Limb (tissue), 2 donors: ENCODE data around the gene SDSL.

Source experiments
- DNase-seq, 2 donors: peaks; one replicate each; pipeline ENCODE4 v3.0.0-alpha.2; 2016; ENCODE audit errors: extremely low spot score in 2 of 2

SDSL gene

DNA sequence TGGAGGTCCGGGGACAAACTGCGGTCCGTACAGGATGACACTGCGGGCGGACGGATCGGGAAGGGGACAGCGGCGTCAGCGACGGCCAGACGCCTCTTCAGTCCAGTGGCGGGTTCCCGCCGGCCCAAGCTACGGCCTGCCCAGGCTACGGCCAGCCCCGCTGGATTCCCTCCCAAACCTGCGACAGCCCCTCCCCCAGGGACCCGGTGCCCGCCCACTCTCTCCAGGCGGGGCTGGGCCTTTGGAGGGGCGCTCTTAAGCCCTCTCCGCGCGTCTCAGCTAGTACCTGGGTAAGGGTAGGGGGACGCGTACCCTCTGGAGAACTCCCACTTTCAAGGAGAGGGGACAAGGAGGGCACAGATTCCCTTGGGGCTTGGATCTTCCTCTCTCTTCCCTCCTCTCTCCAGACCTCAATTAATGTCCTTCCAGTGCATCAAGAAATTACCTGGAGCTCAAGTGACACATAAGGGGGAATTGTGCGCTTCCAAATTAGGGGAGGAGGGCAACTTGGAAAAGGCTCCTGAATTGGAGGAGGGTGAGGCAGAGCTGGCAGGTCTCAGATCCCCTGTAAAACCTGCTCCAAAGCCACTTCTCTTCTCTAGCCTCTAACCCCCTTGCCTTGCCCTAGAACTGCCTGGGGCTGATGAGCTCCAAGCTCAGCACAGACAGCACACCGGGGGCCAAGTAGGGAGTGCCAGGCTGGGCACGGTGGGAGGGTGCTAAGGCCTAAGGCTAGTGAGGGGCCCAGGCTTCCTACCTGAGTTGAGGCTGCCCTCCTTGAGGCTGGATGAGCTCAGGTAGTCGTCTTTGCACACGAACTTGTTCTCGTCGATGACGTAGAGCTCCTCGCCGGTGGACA lies 46.4 kb downstream of the SDSL start:
- no peak for DNase-seq

DNA sequence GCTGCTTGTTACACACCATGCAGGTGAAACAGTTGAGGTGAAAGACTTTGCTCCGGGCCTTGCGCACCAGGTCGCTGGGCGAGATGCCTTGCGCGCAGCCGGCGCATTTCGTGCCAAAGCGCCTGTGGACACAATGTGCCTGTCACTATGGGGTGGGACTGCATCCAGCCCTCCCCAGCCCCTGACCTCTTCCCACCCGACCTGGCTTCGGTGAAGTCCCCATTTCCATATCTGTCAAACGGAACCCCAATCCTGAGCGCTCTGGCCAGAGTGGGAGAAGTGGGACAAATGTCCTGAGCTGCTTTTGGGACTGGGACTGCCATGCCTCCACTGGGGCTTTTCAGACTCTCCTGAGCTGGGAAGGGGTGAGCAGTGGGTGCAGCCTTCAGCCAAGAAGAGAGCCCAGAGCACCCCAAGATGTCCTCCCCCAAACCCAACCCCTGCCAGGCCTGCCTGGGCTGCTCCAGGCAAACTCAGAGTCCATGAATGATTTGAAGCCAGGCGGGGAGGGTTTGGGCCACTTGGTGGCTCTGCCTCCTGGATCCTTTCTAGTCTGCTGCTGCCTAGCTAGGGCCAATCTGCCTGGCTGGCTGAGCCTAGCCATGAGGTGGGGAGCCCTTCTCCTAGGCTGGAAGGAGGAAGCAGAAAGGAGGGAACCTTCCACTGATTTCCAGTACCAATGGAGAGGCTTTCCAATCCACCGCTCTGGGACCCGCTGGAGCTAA lies 47.2 kb downstream of the SDSL start:
- peak in 1 of 2 donors; percentile 31 for DNase-seq

- DNase-seq = no peak
These were observed 48.0 kb downstream of the SDSL start for GRCh38 chr12:113469949-113470743.

DNA sequence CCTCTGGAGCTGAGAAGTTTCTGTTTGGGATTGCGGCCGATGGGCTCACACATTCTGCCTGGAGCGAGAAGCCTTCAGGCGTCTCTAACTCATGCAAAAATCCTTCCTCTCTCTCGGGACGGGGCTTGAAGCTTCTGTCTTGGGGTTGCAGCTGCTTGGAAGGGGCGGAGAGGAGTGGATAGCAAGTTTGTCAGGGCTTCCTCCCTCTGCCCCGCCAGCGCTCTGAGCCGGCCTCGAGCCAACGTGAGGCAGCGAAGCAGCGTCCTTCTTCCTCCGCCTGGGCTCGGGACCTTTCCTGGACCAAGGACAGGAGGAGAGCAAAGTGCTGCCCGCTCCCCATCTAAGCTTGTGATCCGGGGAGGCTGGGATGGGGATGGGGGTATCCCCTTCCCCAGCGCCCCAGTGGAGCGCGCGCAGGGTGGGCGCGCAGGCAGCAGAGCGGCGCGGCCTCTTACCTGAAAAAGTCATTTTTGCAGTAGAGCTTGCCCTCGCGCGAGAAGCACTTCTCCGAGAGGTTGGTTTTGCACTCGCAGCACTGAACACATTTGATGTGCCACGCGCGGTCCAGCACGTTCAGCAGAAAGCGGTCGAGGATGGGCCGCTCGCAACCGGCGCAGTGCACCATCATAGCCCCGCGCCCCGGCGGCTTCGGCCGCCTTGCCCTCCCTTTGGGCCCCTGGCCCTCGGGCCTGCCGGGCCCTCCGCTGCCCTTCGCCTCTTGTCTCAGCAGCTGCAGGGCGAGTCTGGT lies 48.9 kb downstream of the SDSL start:
- no peak for DNase-seq

DNA sequence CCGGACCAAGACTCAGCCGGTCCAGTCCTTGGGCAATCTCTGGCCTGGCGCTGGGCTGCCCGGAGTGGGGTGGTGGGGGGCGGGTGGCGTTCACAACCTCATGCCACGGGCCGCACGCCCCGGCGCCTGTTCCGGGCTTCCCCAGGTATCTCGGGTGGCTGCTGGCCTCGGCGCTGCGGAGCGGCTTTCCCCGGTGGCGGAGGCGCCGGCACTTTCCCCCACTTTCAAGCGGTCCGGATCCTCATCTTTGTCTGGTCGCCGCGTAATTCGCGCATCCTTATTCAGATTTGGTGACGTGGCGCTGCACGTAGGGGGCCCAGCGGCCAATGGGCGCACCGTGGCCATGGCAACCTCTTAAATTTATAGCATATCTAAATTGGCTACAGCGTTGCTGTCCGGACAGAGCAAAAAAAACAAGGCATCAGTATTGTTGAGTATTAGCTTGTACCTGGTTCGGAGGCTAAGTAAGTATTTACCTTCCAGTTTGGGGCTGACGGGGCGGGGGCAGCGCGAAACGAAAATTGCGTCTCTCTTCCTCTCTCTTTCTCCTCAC lies 49.5 kb downstream of the SDSL start, which contains the start of gene LHX5:
Gene LHX5 (minus strand): TSS at position 253 of the 553 bp plus-strand sequence. CDS start 373 bp downstream, outside the sequence.
- DNase-seq = peak in 1 of 2 donors; percentile 58

GRCh38 chr12:113472191-113473121 lies 50.3 kb downstream of the SDSL start:
- no peak for DNase-seq

DNA sequence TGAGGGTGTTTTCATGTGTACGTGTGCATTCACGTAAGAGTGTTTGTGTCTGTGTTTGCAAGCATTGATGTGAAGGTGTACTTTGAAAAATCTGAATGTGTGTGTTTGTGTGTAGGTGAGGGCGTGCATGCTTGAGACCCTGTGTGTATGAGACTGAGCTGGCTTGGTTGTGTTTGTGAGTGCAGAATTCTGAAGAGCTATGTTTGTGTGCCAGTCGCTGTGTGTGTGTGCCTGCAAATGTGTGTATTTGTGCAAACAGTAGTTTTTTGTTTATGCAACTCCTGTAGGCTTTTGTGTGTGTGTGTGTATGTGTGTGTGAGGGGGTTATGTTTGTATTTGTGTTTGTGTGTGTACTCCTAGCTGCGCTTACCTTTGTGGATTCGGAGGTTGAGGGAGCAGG lies 51.2 kb downstream of the SDSL start:
- DNase-seq = no peak

GRCh38 chr12:113473942-113474341 lies 51.8 kb downstream of the SDSL start:
- no peak for DNase-seq

DNA sequence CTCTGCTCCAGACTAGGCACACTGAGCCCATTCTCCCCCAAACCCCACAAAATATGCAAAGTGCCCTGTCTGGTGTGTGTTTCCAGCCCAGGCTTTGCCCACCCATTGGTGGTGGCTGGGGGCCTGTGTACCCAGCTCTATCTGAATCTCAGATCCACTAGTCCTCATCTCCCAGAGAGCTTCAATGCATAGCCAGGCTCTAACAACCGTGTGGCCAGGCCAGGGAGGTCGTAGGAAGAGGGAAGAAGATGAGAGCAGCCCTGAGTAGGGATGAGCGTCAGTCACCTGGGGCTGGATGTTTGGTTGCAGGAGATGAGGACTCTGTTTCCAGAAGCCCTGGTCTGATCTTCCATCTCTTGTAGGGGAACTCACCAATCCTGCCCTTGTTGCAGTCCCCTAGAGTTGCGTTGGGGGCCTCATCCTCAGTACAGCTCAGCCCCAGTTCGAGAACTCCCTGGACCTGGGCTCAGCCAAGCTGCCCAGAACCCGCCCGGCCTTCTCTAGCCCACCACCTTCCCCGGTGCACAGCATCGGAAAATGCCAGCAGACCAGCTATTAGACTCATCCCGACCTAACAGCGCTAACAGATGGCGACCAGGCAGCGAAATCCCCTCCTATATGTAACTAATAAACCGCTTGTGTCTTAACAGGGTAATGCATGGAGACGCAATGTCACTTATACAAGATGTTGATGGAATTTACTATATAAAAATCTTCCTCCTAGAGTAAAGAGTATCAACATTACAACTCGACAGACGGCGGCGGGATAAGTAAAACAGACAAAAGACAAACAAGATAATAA lies 52.7 kb downstream of the SDSL start:
- DNase-seq = no peak

DNA sequence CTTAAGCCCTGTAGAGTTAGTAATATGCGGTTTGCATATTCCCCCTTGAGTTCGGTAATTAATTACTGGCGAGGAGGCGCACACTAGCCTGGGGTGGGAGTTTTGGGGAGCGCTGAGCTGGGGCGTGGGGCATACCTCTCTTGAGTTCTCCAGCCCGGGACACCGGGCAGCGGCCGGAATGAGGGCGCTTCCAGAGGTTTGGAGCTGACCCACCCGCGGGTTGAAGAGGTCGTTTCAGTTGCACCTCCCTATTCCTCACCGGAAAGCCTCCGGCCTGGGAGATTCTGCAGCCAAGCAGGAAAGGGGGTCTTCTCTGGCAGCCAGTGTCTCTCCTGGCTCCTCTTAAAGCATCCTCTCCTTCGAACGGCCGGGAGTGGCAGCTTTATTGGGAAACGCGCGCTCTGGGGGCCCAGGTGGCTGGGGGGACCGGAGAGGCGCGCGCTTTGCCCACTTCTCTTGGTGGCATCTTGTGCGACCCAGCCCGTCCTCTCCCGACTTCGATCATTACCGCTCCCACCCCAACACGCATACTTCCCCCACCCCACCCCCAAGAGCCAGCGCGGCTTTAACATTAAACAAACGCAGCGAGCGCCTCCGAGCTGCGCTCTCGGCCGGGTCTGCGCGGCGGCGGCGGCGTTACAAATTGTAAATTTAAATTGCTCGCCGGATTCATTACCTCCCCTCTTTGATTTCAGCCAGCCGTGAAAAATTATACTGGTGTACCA lies 53.4 kb downstream of the SDSL start:
- peak in 1 of 2 donors; percentile 46 for DNase-seq

- DNase-seq = peak in 1 of 2 donors; percentile 45
These were observed 54.2 kb downstream of the SDSL start for GRCh38 chr12:113476176-113476986.

- no peak for DNase-seq
These were observed 55.1 kb downstream of the SDSL start for GRCh38 chr12:113477171-113477841.

DNA sequence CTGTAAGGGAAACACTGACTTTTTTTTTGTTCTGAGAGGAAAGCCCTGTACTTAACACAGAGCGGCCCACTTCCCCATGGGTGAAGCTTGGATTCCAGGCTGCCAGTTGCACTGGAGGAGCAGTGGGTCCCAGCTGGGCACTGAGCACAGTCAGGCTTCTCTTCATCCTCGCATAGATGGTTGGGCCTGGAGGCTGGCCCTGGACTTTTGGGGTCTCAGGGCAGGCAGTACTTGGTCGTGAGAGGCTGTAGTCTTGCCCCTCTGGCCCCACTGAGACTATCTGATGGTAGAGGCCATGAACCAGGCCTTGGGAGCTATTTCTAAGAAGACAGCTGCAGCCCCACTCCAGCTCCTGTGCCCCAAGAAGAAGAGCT lies 55.6 kb downstream of the SDSL start:
- DNase-seq = no peak

GRCh38 chr12:113478351-113479011 lies 56.3 kb downstream of the SDSL start:
- DNase-seq = no peak

- DNase-seq = peak in 1 of 2 donors; percentile 32
These were observed 57.0 kb downstream of the SDSL start for GRCh38 chr12:113479216-113479589.
